GM18502 (cell line): Measurements from ENCODE around the gene EEIG2.

Experiments
- ATAC-seq: cut with Tn5 transposase; IDR thresholded peaks from one replicate; pipeline ENCODE4 v1.9.1; 2021; ENCODE audit warnings: mild to moderate bottlenecking; ENCODE audit not compliant: unreplicated experiment, poor library complexity

Gene EEIG2

GRCh38 chr1:108574008-108574407, 14.1 kb downstream of the EEIG2 start:
- ATAC-seq = no peak

GRCh38 chr1:108575375-108575774, 15.5 kb downstream of the EEIG2 start:
- ATAC-seq = no peak

- ATAC-seq = no peak
These were observed 24.0 kb downstream of the EEIG2 start for GRCh38 chr1:108583757-108584427.

GRCh38 chr1:108584428-108584856, 24.5 kb downstream of the EEIG2 start:
- peak; percentile 61 for ATAC-seq

GRCh38 chr1:108585313-108585712, 25.4 kb downstream of the EEIG2 start:
- no peak for ATAC-seq

GRCh38 chr1:108590441-108590840, 30.5 kb downstream of the EEIG2 start:
- no peak for ATAC-seq

- no peak for ATAC-seq
These were observed 31.1 kb downstream of the EEIG2 start for GRCh38 chr1:108590957-108591356.

GRCh38 chr1:108591466-108591865, 31.6 kb downstream of the EEIG2 start:
- ATAC-seq = no peak

GRCh38 chr1:108592030-108592759, 32.3 kb downstream of the EEIG2 start:
- no peak for ATAC-seq

- ATAC-seq = no peak
These were observed 33.5 kb downstream of the EEIG2 start for GRCh38 chr1:108593448-108593847.

GRCh38 chr1:108595507-108595906, 35.6 kb downstream of the EEIG2 start:
- no peak for ATAC-seq

- no peak for ATAC-seq
These were observed 37.1 kb downstream of the EEIG2 start for GRCh38 chr1:108597041-108597440.

- no peak for ATAC-seq
These were observed 38.4 kb downstream of the EEIG2 start for GRCh38 chr1:108598340-108598739.

GRCh38 chr1:108600504-108600903, 40.6 kb downstream of the EEIG2 start:
- ATAC-seq = no peak

GRCh38 chr1:108601708-108602410, 42.0 kb downstream of the EEIG2 start:
- no peak for ATAC-seq

GRCh38 chr1:108605633-108606032, 45.7 kb downstream of the EEIG2 start:
- ATAC-seq = no peak

GRCh38 chr1:108606478-108606877, 46.6 kb downstream of the EEIG2 start:
- ATAC-seq = no peak

GRCh38 chr1:108609483-108610049, 49.7 kb downstream of the EEIG2 start:
- no peak for ATAC-seq
